HG03175 (cell line): ENCODE data around the gene GPR89A.
"Not testable (repeated sequence)": the region's sequence is repeated elsewhere in the genome, so short reads cannot be mapped to it uniquely, and the experiment has no call there.

ENCODE experiments used
- ATAC-seq: cut with Tn5 transposase; IDR thresholded peaks from one replicate; pipeline ENCODE4 v1.9.1; 2021; ENCODE audit warnings: mild to moderate bottlenecking, moderate library complexity; ENCODE audit not compliant: unreplicated experiment

The GPR89A gene

DNA sequence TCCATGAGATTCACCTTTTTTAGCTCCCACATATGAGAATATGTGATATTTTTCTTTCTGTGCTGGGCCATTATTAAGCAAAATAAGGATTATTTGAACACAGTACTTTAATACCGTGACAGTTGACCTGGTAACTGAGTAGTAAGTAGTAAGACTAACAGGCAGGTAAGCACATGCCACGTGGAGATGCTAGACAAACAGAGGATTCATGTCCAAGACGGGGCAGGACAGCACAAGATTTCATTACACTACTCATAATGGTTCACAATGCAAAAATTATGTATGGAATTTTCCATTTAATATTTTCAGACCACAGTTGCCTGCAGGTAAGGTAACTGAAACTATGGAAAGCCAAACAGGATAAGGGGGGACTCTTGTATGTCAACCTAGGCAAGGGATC, 77.1 kb downstream of the GPR89A start:
- not testable (repeated sequence) for ATAC-seq

DNA sequence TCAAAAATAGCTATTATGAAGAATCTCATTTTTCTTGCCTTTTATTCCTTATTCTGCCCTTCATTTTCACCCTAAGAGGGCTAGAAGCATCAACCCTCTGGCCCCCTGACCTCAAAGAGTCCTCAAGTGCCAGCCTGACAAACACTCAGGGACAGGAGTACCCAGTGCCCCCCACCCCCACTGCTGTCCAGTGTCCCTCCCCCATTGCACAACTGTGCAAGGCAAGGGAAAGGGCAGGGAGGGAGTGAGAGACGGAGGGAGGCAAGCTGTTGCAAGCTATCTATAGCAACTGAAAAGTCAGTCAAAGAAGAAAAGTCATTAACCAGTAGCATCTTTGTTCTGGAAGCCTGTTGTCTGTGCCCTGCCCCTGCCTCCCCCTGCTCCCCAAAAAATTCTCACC, 78.3 kb downstream of the GPR89A start:
- not testable (repeated sequence) for ATAC-seq

DNA sequence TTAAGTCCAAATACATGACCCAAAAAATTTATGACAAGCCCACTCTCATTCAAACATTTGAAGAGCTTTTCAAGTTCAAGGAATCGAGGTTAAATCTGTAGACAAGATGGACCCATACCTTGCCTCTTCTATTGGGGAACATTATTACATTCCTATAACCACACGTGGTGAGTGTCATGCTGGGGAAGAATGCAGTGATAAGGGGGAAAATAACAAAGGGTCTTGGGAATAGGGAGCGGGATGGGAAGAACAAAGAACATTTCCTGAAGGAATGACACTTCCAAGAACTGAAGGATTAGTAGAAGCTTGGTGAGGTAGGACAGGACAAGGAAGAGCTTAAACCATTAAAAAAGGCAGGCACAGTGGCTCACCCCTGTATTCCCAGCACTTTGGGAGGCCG, 80.5 kb downstream of the GPR89A start:
- ATAC-seq = no peak

DNA sequence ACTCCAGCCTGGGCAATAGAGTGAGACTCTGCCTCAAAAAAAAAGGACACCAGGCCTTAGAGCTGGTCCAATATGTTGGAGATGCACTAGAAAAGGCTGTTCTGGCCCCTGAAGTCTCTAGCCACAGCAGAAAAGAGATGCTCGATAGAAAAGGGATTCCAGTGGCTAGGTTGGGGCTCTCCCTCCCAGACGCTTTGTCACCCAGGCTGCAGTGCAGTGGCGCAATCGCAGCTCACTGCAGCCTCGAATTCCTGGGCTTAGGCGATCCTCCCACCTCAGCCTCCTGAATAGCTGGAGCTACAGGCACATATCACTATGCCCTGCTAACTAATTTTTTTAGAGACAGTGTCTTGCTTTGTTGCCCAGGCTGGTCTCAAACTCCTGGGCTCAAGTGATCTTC, 81.1 kb downstream of the GPR89A start:
- ATAC-seq = no peak

DNA sequence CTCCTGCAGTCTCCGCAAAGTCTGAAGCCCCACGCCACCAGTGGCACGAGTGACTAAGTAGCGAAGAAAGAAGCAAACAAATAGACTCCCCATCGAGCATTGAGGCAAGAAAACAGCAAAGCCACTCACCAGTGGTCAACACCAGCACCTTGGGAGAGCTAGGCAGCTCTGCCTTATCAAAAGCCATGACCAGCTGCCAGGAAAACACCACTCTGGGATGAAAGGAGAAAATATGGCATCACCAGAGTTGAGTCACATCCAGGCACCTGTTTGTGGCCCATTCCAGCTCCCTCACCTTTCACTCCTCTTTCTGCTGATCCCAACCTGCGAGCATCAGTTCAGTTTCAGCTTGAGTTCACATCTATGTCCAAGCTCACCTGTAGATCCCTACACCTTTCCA, 82.1 kb downstream of the GPR89A start:
- no peak for ATAC-seq

DNA sequence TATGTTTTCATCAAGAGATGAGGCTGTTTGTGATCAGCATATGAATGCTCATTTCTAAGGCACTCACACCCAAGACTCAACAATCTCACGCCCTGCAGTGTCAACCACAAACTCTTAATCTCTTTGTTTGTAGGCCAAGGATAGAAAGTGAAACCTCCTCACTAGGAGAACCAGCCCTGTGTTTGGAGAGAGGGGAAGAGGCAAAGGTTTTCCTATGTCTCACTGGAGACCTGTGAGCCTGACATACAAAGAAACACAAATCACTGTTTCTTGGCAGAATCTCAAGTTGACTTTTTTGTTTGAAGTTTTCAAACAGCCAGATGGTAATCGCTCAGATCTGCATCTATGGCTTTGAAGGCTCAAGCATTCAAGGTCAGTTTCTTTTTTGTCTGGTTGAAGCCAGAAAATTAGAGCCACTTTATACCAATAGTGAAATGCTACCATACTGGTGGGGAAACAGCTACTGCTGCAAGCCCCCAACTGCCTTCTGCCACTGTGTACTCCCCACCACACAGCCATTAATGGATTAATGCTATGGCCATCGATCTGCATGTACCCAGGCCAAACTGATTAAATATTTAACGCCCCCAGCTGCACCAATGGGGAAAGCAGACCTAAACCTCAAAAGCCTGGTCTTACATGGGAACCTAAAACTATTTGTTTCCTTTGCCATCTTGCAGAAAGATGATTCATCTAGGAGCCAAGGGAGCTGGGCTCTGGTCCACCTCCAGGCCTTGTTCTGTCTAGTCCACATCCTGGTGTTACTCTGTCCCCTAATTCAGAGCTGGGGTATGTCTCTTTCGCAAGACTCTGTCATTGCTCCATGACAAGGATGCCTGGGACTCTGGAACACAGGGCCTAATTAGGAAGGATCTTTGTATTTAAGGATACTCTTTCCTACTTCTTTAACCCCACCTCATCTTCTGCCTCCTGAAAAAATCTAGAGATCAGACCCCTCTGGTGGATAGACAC, 83.1 kb downstream of the GPR89A start:
- ATAC-seq = peak; percentile 91

DNA sequence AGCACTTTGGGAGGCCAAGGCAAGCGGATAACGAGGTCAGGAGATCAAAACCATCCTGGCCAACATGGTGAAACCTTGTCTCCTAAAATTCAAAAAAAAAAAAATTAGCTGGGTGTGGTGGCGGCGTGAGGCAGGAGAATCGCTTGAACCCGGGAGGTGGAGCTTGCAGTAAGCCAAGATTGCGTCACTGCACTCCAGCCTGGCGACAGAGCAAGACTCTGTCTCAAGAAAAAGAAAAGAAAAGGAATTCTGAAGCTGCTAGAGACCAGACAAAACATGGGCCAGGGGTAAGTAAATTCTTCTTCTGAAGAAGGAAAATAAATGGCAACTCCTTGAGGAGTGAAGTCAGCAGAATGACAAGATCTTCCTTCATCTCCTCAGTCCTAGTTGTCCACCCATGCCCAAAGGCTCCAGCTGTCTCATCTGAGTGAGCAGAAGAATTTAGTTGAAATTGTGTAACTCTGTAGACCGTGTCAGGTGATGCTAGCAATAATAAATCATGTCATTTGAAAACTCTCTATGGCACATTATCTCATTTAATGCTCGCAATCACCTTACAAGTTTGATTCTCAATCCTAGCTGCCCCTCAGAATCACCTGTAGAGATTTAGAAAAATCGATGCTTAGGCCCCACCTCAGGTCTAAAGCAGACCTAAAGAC, 85.1 kb downstream of the GPR89A start:
- ATAC-seq = no peak

DNA sequence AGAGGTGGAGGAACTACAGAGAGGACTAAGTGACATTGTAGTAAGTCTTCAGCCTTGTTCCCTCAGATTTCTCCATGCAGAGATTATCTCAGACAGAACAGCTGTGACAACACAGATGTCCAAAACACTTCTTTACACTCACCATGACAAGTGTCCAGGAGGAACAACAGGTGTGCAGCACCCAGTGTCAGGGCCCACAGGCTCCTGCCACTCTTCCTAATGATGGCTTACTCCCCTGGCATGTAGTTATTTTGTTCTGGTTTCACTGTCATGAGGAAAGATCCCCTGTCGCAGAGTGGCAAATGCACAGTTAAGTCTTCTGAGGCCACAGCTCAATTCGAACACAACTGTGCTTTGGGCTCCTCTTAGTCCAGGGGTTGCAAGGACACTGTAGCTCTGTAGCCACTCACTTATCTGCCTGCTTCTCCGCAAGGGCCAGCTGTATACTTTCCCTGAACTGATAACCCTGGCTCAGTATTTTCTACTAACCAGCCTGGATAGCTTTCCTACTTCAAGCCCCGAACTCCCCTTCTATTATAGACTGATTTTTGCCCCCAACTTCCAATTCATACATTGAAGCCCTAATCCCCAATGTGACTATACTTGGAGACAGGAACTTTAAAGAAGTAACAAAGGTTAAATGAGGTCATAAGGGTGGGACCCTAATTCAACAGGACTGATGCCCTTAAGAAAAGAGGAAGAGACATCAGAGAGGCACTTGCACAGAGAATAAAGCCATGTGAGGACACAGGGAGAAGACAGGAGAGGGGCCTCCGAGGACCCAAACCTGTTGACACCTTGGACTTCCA, 88.2 kb downstream of the GPR89A start:
- no peak for ATAC-seq

DNA sequence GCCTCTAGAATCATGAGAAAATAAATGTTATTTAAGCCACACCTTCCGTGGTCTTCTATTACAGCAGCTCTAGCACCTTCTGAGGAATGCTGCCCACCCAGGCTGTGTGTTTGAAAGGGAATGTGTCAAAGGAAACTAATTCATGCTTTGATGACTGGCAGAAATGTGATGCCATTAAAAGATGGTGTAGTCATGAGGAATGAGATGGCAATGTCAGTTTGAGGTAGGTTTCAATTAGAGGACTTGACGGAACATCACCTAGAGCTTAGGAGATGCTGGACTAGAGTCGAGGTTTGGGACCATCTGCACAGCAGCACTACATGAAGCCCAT, 88.8 kb downstream of the GPR89A start:
- no peak for ATAC-seq

DNA sequence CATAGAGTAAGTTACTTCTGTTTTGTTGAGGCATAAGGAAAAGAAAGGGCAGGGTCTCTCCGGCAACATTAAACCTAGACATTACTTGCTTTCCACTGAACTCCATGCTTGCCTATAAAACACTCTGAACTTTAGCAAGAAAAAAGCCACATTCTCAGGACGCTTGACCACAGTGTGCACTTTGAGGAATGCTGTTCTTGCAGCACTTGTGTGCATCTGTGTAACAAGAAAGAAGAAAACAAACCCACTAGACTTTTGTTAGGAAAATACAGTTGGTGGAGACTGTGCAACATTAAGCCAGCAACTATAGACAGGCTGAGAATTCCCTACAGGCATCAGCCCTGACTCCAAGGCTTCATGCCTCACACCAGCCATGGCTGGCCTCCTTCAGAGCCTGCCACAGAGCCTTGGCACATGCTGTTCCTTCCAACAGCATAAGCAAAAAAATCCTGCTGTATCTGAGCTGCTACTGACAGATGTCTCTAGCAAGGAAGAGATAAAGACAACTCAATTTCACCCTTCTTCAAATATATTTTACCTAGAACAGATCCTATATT, 93.6 kb downstream of the GPR89A start:
- no peak for ATAC-seq

DNA sequence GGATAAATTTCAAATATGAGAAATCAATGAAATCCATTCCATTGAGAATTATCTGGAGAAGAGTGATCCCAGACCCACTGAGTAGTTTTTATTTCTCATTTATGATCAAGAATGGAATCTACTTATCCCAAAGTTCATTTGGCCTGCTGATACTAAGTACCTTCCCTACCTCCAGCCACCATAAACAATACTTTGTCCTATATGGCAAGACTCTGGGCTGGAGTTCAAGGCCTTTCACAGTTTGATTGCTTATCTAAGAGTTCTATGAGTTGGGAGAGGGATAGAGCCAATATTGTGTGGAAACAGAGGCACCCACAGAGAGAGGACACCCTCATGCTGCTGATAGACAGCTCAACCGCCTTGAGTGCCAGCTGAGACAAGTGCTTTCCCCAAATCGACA, 94.3 kb downstream of the GPR89A start:
- ATAC-seq = no peak

DNA sequence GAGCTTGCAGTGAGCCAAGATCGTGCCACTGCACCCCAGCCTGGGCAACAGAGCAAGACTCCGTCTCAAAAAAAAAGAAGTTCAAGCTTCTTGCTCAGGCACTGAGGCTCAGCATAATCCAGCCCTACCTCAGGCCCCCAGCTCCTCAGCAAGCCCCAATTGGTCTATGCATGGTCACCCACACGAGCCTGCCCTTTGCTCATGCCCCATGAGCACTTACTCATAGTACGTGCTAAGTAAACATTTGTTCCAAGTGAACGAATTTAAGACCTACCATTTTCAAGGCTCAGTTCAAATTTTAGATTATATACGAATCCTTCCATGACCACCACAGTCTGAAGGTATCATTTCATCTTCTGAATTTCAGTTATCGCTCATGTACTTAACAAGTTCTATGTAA, 95.0 kb downstream of the GPR89A start:
- no peak for ATAC-seq

DNA sequence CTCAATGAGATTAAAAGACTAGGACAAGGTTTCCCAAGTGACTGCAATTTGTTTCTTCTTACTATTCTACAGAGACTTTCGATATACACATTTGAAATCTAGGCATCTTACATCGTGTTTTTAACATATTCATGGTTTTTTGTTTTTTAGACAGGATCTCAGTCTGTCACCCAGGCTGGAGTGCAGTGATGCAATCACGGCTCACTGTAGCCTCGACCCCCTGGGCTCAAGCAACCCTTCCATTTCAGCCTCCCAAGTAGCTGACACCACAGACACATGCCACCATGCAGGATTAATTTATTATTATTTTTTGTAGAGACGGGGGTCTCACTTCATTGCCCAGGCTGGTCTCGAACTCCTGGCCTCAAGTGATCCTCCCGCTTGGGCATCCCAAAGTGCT, 97.8 kb downstream of the GPR89A start:
- ATAC-seq = no peak

DNA sequence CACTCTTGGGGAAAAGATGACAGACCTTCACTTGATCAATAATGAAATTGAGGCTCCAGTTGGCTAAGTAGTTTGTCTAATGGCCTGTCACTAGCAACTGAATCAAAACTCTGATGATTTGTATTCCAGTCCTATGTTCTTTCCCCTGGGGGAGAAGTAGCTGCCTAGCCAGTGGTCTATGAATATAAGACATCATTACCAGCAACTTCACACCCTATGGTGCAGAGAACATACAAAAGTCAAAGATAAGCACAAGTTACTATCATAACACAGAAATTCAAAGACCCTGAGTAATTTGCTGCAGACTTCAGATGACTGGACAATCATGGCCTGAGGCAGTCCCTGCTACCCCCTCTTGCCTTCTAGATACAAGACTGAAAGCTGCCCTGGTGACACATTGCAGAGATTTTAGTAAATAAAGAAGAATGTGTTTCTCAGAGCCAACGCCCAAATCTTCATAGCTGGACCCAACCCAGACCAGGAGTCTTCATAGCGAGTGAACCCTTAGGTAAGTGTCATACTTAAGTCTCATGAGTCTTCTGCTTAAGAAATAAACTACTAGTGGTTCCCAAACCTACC, 98.4 kb downstream of the GPR89A start:
- ATAC-seq = no peak

DNA sequence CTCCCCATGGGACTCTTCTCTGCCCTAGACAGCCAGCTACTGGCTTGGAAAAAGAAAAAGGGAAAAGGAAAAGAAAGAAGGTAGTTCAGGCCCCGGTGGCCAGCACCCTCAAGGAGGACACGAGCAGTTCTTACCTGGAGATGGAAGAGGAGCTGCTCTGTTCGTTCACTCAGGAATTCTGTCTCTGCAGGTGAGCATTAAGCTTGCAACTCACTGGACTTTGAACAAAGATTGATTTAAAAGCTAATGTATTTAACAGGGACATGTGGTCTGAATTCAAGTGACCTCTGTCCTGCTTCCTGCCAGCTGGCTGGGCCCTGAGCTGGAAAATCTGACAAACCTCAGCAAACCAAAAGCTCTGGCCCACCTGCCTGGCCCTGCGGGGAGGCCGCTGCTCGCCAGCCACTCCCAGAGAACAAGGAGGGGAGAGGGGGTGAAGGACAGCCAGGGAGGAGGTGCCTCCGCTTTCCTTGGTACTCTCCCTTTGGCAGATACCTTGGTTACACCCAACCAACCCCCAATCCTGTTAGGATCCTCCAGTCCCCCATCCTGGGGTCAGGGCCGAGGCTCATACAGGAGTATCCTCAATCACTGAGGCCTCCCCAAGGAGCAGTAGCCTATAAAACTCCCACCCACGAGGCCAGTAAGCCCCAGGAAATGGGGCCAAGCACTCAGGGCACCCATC, 99.5 kb downstream of the GPR89A start, which contains the start of gene PDZK1:
Gene PDZK1, minus strand, starts transcription at position 186 of the 685 bp plus-strand sequence. CDS start 19,347 bp downstream, outside the sequence.
- no peak for ATAC-seq

DNA sequence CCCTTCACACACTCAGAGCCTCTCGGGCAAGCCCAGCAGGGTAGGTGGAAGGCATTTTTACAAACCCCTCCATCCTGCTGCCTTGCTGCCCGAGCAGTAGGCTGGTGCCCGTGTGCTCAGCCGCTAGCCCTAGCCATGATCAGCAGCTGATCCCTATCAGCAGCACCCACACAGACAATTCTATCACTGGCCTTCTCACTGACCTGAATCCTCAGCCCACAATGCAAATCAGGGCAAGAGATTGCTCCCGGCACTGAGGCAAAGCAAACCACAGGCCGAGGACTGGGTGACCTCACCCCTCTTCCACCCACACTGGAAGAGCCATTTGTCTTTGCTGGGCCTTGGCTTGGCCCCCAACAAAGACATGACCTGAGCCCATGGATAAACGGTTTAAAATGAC, 100.3 kb downstream of the GPR89A start:
- no peak for ATAC-seq

DNA sequence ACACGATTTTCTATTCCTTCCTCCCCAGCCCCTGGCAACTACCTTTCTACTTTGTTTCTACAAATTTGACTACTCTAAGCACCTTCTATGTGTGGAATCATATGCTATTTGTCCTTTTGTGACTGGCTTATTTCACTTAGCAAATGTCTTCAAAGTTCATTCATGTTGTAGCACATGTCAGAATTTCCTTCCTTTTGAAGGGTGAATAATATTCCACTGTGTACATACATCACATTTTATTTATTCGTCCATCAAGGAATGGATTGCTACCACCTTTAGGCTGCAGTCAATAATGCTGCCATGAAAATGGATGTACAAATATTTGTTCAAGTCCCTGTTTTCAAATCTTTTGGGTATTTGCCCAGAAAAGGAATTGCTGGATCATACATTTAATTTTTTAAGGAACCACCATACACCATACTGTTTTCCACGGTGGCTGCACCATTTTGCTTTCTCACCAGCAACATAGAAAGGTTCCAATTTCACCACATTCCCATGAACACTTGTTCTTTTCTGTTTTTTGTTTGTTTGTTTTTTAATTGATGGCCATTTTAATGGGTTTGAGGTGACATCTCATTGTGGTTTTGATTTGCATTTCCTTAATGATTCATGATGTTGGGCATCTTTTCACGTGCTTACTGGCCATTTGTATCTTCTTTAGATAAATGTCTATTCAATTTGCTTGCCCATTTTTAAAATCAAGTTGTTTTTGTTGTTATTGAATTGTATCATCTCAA, 102.7 kb downstream of the GPR89A start:
- ATAC-seq = no peak

DNA sequence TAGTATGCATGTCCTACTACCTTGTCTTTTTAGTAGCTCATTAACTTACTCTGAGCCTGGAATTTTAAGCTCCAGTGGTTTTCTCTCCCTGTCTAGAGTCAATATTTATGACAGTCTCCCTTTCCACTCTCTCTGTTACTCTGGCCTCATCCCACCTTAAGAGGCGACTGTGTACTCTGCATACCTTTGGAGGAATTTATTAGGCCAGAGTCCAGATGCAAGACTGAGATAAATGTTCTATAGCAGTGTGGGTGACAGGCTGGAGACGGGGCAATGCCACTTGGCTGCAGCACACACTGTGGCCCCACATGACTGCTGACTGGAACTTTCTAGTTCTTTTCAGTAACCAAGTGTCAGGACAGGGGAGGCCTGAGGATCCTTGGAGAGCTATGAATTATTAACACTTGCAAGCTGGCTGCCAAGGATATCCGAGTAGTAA, 103.4 kb downstream of the GPR89A start:
- no peak for ATAC-seq

DNA sequence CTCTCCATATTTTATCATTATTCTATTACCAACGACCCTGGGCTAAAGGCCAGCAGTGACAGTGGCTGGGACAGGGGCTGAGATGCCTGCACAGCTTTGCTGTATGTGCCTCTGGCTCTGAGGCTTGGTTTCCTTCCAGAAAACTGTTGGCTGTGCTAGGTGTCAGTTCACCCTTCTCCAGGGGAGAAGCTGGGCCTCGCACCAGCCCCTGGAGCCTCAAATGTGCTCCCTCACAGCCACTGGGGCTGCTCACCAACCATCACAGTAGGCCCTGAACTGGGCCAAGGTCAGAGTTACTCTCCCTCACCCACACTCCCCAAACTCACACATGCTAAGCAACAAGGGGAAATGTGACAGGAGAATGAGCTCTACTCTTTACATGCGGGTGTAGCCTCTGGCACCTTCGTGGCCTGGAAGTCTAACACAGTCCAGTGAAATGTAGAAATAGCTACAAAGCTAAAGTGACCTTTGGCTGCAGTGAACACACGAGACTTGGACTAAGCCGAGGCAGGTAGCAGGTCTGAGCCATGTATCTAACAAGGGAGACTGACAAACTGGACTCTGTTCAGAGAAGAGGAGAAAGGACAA, 106.8 kb downstream of the GPR89A start:
- no peak for ATAC-seq
